Activated CD8-positive, alpha-beta T cell treated with anti-CD3 and anti-CD28 coated beads for 36 hours (primary cell): ENCODE measurements around the gene SCFD2. TPM values are rescaled to one million over a fixed set of nuclear protein-coding genes. Genes with fewer than 3 reads are reported as not detected.
"Not testable (repeated sequence)": the region's sequence is repeated elsewhere in the genome, so short reads cannot be mapped to it uniquely, and the experiment has no call there.

Source experiments
- ATAC-seq: fragments of 200-7000 bp; cut with Tn5 transposase; one replicate; pipeline ENCODE4 v1.10.0; 2021; ENCODE audit warnings: mild to moderate bottlenecking, moderate library complexity
- CTCF ChIA-PET: fragments of 350-600 bp; sonication (Branson Sonifier 250); formaldehyde crosslinking; loops from one replicate; lab custom pipeline; 2021; ENCODE audit warnings: antibody characterized with exemption; lab: Charles Lee
- POLR2A ChIA-PET: fragments of 350-600 bp; sonication (Branson Sonifier 250); formaldehyde crosslinking; loops from one replicate; lab custom pipeline; 2021; ENCODE audit warnings: antibody characterized with exemption; lab: Charles Lee
- DNase-seq: peaks from one replicate; pipeline ENCODE4 v3.0.0-alpha.2; 2020
- H3K27ac Mint-ChIP-seq: one replicate; pipeline ENCODE4 v1.8.0; 2021; ENCODE audit warnings: mild to moderate bottlenecking, mixed read lengths
- H3K27me3 Mint-ChIP-seq: one replicate; pipeline ENCODE4 v1.8.0; 2021; ENCODE audit warnings: mixed read lengths
- H3K36me3 Mint-ChIP-seq: one replicate; pipeline ENCODE4 v1.8.0; 2021; ENCODE audit warnings: low read depth, mixed read lengths
- H3K4me1 Mint-ChIP-seq: one replicate; pipeline ENCODE4 v1.8.0; 2021; ENCODE audit warnings: low read depth, mixed read lengths
- H3K4me3 Mint-ChIP-seq: one replicate; pipeline ENCODE4 v1.8.0; 2021; ENCODE audit warnings: mild to moderate bottlenecking, moderate library complexity, mixed read lengths
- H3K9me3 Mint-ChIP-seq: one replicate; pipeline ENCODE4 v1.8.0; 2021; ENCODE audit warnings: mixed read lengths
- intact Hi-C: fragments of 100-400 bp; cut with micrococcal nuclease; formaldehyde crosslinking; loops from one replicate; pipeline ENCODE4 v1.10.0; 2022
- total RNA-seq, 2 experiments: library from RNA; stranded (reverse); gene quantifications; one replicate each; pipeline ENCODE4 v1.2.3, GENCODE V29; 2021
- TF ChIP-seq, protein P1 (sequence below): fragments of 200-600 bp; IDR thresholded peaks from one replicate; pipeline ENCODE4 v1.8.0; 2022; ENCODE audit warnings: antibody characterized with exemption, mild to moderate bottlenecking

Gene SCFD2
- total RNA-seq, 2 experiments from 2014 or later: 21.4 to 22.1 TPM

DNA sequence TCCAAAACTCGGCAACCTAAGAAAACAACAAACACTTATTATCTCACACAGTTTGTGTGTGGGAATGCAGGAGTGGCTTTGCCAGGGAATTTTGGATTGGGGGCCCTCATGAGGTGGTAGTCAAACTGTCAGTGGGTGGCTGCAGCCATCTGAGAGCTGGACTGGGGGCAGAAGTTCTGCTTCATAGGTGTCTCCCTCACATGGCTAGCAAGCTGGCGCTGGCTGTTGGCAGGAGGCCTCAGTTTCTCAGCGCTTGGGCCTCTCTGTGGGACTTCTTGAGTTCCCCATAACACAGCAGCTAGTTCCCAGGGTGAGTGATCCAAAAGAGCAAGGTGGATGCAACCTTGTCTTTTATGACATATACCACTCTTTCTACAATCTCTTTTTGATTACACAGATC lies 529.7 kb downstream of the SCFD2 start:
- peaks cover 6% of the 10 kb centered on the region for H3K27me3 Mint-ChIP-seq
- TF ChIP-seq, protein P1, sequence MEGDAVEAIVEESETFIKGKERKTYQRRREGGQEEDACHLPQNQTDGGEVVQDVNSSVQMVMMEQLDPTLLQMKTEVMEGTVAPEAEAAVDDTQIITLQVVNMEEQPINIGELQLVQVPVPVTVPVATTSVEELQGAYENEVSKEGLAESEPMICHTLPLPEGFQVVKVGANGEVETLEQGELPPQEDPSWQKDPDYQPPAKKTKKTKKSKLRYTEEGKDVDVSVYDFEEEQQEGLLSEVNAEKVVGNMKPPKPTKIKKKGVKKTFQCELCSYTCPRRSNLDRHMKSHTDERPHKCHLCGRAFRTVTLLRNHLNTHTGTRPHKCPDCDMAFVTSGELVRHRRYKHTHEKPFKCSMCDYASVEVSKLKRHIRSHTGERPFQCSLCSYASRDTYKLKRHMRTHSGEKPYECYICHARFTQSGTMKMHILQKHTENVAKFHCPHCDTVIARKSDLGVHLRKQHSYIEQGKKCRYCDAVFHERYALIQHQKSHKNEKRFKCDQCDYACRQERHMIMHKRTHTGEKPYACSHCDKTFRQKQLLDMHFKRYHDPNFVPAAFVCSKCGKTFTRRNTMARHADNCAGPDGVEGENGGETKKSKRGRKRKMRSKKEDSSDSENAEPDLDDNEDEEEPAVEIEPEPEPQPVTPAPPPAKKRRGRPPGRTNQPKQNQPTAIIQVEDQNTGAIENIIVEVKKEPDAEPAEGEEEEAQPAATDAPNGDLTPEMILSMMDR: no peak

DNA sequence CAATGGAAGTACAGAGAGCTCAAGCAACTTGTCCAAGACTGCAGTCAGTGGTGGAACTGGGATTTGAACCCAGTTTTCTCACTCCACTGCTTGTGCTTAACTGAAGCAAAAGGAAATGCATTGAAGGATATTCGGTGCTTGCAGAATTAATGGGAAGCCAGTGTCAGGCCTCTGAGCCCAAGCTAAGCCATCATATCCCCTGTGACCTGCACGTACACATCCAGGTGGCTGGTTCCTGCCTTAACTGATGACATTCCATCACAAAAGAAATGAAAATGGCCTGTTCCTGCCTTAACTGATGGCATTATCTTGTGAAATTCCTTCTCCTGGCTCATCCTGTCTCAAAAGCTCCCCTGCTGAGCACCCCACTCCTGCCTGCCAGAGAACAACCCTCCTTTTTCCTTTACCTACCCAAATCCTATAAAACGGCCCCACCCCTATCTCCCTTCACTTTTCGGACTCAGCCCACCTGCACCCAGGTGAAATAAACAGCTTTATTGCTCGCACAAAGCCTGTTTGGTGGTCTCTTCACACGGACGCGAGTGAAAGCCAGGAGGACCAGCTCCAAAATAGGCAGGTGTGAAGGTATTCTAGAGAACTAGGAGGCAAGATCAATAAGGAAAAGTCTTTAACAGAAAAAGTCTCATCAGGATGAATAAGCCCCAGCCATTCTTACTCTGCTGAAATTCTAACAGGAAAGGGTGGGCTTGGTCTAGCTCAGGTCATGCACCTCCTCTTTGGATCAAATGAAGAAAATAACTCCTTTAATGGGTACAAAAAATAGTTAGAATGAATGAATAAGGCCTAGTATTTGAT lies 531.0 kb downstream of the SCFD2 start:
- H3K9me3 Mint-ChIP-seq, H3K27me3 Mint-ChIP-seq, intact Hi-C loops, H3K36me3 Mint-ChIP-seq, POLR2A ChIA-PET, DNase-seq, H3K4me3 Mint-ChIP-seq, CTCF ChIA-PET, ATAC-seq, H3K27ac Mint-ChIP-seq, H3K4me1 Mint-ChIP-seq: not testable (repeated sequence)

More for the DNA sequence above, 529.7 kb downstream of the SCFD2 start:
- CTCF ChIA-PET: no interaction called here
- intact Hi-C loops: no loop called here
- Mint-ChIP-seq H3K4me1 (no peaks in the 10 kb centered on the region), H3K27ac (no peak overlapping the region), H3K4me3 (no peak overlapping the region), H3K36me3 (no peaks in the 10 kb centered on the region), H3K9me3 (no peaks in the 10 kb centered on the region)
- POLR2A ChIA-PET: no interaction called here
- no peak for DNase-seq
- ATAC-seq: no peak

DNA sequence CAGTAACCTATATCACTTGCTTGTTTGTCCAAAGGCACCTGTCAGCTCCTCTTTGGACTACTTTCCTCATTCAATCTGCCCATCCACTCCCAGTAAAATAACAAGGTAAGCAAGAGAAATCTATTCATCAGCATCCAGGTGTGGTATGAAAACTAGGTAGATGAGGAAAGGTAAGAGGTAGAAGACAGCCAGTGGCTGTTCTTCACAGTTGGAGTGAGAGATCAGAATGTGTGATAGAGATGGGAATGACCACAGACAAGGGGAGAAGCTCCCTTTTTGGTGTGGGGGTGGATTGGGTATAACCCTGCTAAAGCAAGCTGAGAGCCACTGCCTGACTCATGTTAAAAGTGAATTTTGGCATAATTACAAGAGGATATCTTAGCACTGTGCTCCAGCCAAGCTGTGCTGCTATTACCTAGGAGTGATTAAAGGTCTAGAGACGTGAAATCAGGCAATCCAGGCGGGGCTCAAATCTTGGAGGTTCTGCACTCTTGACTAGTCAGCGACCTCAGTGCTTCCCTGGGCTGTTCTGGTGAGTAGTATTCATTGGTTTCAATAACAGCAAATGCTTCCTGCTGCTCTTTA lies 531.8 kb downstream of the SCFD2 start:
- intact Hi-C loops: no loop called here
- POLR2A ChIA-PET: no interaction called here

DNA sequence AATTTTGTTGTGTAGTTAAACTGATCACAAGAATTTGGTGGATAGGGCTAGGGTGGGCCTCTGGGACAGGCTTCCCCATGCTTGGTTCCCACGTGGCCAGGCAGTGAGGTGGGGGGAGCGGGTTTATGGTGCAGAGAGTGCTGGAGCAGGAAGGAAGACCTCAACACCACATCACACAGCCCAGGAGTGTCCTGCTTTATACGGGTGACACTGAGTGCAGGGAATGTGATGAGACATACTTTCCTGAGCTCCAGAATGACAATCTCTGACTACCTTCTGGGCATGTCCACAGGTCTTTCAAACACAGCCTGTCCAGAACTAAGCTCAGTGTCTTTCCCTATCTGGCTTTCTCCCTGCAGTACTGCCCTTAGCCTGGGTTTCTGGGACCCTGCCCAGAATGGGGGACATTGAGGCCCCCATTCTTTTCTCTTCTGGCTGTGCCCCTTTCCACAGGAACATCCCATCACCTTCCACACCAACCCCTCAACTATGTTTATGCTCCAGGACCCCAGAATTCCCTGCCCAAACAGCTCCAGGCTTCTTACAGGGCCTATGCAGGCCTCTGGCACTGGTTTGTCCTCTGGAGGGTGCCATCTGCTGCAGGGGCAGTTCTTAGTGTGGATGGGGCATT lies 540.3 kb downstream of the SCFD2 start:
- TF ChIP-seq, protein P1: no peak
- no peak for DNase-seq

More for the DNA sequence above, 531.8 kb downstream of the SCFD2 start:
- no peak overlapping the region for H3K4me3 Mint-ChIP-seq
- TF ChIP-seq, protein P1: no peak
- DNase-seq (no peak), ATAC-seq (no peak)
- no peaks in the 10 kb centered on the region for H3K4me1 Mint-ChIP-seq
- no peaks in the 10 kb centered on the region for H3K9me3 Mint-ChIP-seq
- peaks cover 6% of the 10 kb centered on the region for H3K27me3 Mint-ChIP-seq
- CTCF ChIA-PET: no interaction called here
- H3K36me3 Mint-ChIP-seq: no peaks in the 10 kb centered on the region
- no peak overlapping the region for H3K27ac Mint-ChIP-seq

DNA sequence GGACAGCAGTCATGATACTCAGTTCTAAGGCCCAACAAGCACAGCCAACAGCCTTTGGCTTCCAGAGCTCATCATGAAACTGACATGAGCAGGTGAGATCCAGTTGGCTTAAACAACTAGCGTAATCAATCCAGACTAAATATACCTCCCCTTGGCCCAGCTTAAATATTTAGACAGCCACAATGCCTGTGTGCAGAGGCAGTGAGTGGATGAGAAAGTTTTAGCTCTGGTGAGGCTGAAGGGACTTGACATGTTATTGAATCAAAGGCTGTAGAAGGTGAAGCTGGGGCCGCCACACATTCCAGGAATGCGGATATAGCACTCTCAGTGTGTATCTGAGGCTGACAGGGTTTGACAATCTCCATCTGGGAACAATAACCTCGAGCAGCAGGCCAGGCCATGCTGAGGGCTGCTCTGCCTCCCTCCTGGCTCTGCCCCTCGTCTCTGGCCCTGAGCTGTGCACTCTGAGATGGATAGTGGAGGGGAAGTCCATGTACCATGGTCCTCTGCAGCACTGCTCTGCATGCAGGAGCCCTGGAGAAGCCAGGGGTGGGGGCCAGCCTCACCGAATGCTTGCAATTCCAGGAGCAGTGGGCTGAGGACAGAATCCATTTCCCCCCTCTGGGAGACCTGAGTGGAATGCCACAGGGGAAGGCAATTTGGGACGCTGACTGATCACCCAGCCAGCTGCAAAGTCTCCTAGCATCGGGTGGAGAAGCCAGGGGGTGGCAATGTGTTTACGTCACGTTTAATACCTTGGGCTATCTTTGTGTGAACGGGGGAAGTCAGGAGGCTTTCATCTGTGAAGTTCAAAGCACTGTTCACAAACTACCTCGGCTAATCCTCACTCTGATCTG lies 541.0 kb downstream of the SCFD2 start:
- Mint-ChIP-seq H3K36me3 (no peaks in the 10 kb centered on the region), H3K27ac (no peak overlapping the region), H3K27me3 (no peaks in the 10 kb centered on the region), H3K4me1 (peaks cover 33% of the 10 kb centered on the region), H3K9me3 (no peaks in the 10 kb centered on the region), H3K4me3 (no peak overlapping the region)
- peak; percentile 22 for ATAC-seq
- DNase-seq: peak; percentile 9
- ChIA-PET CTCF (no interaction called here), POLR2A (no interaction called here)
- TF ChIP-seq, protein P1: no peak
- intact Hi-C loops: no loop called here

More for the DNA sequence above, 540.3 kb downstream of the SCFD2 start:
- intact Hi-C loops: no loop called here
- Mint-ChIP-seq H3K4me1 (peaks cover 33% of the 10 kb centered on the region), H3K9me3 (no peaks in the 10 kb centered on the region), H3K27ac (no peak overlapping the region), H3K36me3 (no peaks in the 10 kb centered on the region), H3K4me3 (no peak overlapping the region), H3K27me3 (no peaks in the 10 kb centered on the region)
- ChIA-PET POLR2A (no interaction called here), CTCF (no interaction called here)
- ATAC-seq: peak; percentile 20
